AG04450 (cell line): ENCODE measurements around the gene PACRG. TPM values are rescaled to one million over a fixed set of nuclear protein-coding genes. Genes with fewer than 3 reads are reported as not detected.

Experiments used
- CTCF ChIA-PET: fragments of 300-600, 350-600 bp; formaldehyde crosslinking; extraction: SDS; loops from one replicate; lab custom pipeline; 2022; ENCODE audit warnings: antibody characterized with exemption, inconsistent platforms; lab: Charles Lee
- POLR2A ChIA-PET: fragments of 350-600 bp; formaldehyde crosslinking; extraction: SDS; loops from one replicate; lab custom pipeline; 2021; ENCODE audit warnings: antibody characterized with exemption, inconsistent platforms; lab: Yijun Ruan, JAX
- DNase-seq: peaks from one replicate; pipeline ENCODE4 v3.0.0-alpha.2; 2011; ENCODE audit warnings: low read depth, low spot score
- H3K27ac ChIP-seq: one replicate; pipeline ENCODE4 v1.5.1; 2012; ENCODE audit warnings: low read depth, low read length, control low read depth
- H3K27me3 ChIP-seq: one replicate; pipeline ENCODE4 v1.6.0; 2012; ENCODE audit warnings: low read length; ENCODE audit not compliant: control insufficient read depth, insufficient read depth
- H3K4me3 ChIP-seq: 2 replicates; pipeline ENCODE4 v1.5.1; 2011; ENCODE audit warnings: mild to moderate bottlenecking, low read depth, low read length, control low read depth
- H3K9me3 ChIP-seq: 2 replicates; pipeline ENCODE4 v1.5.1; 2012; ENCODE audit warnings: low read length; ENCODE audit not compliant: control insufficient read depth, insufficient read depth
- CTCF ChIP-seq: IDR thresholded peaks from 2 replicates; pipeline ENCODE4 v1.5.1; 2011; ENCODE audit warnings: low read depth, low read length, control low read depth, inconsistent platforms
- polyA plus RNA-seq: library from polyadenylated mRNA; depleted of rRNA; stranded (reverse); fragments of >200 nt; gene quantifications from 2 replicates; pipeline ENCODE4 v1.2.3, GENCODE V29; 2011

The PACRG gene
- polyA plus RNA-seq, 1 experiment: not detected

- Histone ChIP-seq H3K9me3 (peaks cover 5% of the 10 kb centered on the region; the same call in 1 of the 2 replicates), H3K4me3 (no peak overlapping the region), H3K27me3 (no peaks in the 10 kb centered on the region), H3K27ac (no peak overlapping the region)
- no peak for DNase-seq
- TF ChIP-seq CTCF: no peak
- ChIA-PET POLR2A (no interaction called here), CTCF (no interaction called here)
These were observed 101.4 kb downstream of the PACRG start for GRCh38 chr6:162829013-162829742.

GRCh38 chr6:162833776-162834175, 106.0 kb downstream of the PACRG start:
- Histone ChIP-seq H3K4me3 (no peak overlapping the region), H3K9me3 (peaks cover 5% of the 10 kb centered on the region; the same call in 1 of the 2 replicates), H3K27me3 (no peaks in the 10 kb centered on the region), H3K27ac (no peak overlapping the region)
- DNase-seq: no peak
- CTCF ChIA-PET: no interaction called here
- no peak for TF ChIP-seq CTCF
- POLR2A ChIA-PET: no interaction called here

- CTCF ChIA-PET: no interaction called here
- no peak for TF ChIP-seq CTCF
These were observed 118.2 kb downstream of the PACRG start for GRCh38 chr6:162845972-162846371.

GRCh38 chr6:162846723-162847122, 118.9 kb downstream of the PACRG start:
- Histone ChIP-seq H3K27ac (no peak overlapping the region), H3K4me3 (no peak overlapping the region), H3K9me3 (peaks cover 11% of the 10 kb centered on the region; the same call in 1 of the 2 replicates), H3K27me3 (no peaks in the 10 kb centered on the region)
- POLR2A ChIA-PET: no interaction called here
- no peak for TF ChIP-seq CTCF
- CTCF ChIA-PET: no interaction called here
- no peak for DNase-seq

More at GRCh38 chr6:162845972-162846371, 118.2 kb downstream of the PACRG start:
- POLR2A ChIA-PET: no interaction called here
- peaks cover 11% of the 10 kb centered on the region; the same call in 1 of the 2 replicates for H3K9me3 ChIP-seq
- DNase-seq: no peak
- H3K27me3 ChIP-seq: no peaks in the 10 kb centered on the region
- H3K27ac ChIP-seq: no peak overlapping the region
- H3K4me3 ChIP-seq: no peak overlapping the region

- Histone ChIP-seq H3K27me3 (no peaks in the 10 kb centered on the region), H3K4me3 (no peak overlapping the region), H3K9me3 (peaks cover 11% of the 10 kb centered on the region; the same call in 1 of the 2 replicates), H3K27ac (no peak overlapping the region)
- CTCF ChIA-PET: no interaction called here
- no peak for TF ChIP-seq CTCF
- no peak for DNase-seq
- POLR2A ChIA-PET: no interaction called here
These were observed 121.5 kb downstream of the PACRG start for GRCh38 chr6:162849269-162849668.
